Breast epithelium (tissue), 4 donors: ENCODE data around the gene PTPRN2. TPM values are rescaled to one million over a fixed set of nuclear protein-coding genes. Genes with fewer than 3 reads are reported as not detected.

Source experiments
- DNase-seq, 2 donors: peaks; one replicate each; pipeline ENCODE4 v3.0.0-alpha.2; 2019; ENCODE audit warnings: low spot score in 2 of 2
- H3K27ac ChIP-seq, 2 donors: fragments of 200-600 bp; sonication (generic) in 1 of 2; one replicate each; pipeline ENCODE4 v1.5.1; 2016 to 2019; ENCODE audit warnings: mild to moderate bottlenecking in 1 of 2
- H3K27me3 ChIP-seq, 2 donors: fragments of 200-600 bp; sonication (generic) in 1 of 2; one replicate each; pipeline versions ENCODE4 v1.5.1 to v1.6.0; 2017 to 2019; ENCODE audit warnings: control low read depth in 1 of 2, mild to moderate bottlenecking in 1 of 2
- H3K36me3 ChIP-seq: fragments of 200-600 bp; one replicate; pipeline ENCODE4 v1.5.1; 2019
- H3K4me1 ChIP-seq, 2 donors: fragments of 200-600 bp; sonication (generic); one replicate each; pipeline ENCODE4 v1.5.1; 2016 to 2019; ENCODE audit warnings: control low read depth in 1 of 2
- H3K4me3 ChIP-seq, 3 donors: fragments of 200-600 bp; sonication (generic); 1 replicate in 2 of 3; 2 replicates in 1 of 3; pipeline ENCODE4 v1.5.1; 2016 to 2019; ENCODE audit warnings: mild to moderate bottlenecking in 3 of 3, moderate library complexity in 2 of 3
- H3K9me3 ChIP-seq, 2 donors: fragments of 200-600 bp; sonication (generic) in 1 of 2; one replicate each; pipeline ENCODE4 v1.5.1; 2016 to 2019; ENCODE audit warnings: control low read depth in 1 of 2
- POLR2A ChIP-seq: fragments of 450-650 bp; IDR thresholded peaks from one replicate; pipeline ENCODE4 v1.6.1; 2016; ENCODE audit warnings: antibody characterized with exemption, mild to moderate bottlenecking, moderate library complexity
- POLR2AphosphoS5 ChIP-seq, 3 donors: sonication (generic); formaldehyde crosslinking; IDR thresholded peaks; one replicate each; pipeline ENCODE4 v1.6.1; 2017; ENCODE audit warnings: antibody characterized with exemption in 3 of 3
- intact Hi-C: fragments of 100-400 bp; cut with DNase I; formaldehyde crosslinking; loops from one replicate; pipeline ENCODE4 v1.15.1; 2023; ENCODE audit warnings: low total_unique reads
- total RNA-seq, 3 donors: library from RNA; depleted of rRNA; stranded (reverse); fragments of >200 nt; gene quantifications; one replicate each; pipeline ENCODE4 v1.1.0, GENCODE V29; 2016
- TF ChIP-seq, protein P1 (sequence below), 3 donors: fragments of 450-650 bp; IDR thresholded peaks; one replicate each; pipeline ENCODE4 v1.5.1; 2016 to 2017; ENCODE audit warnings: antibody characterized with exemption in 3 of 3, mild to moderate bottlenecking in 3 of 3, moderate library complexity in 3 of 3

PTPRN2 gene
- total RNA-seq, 3 donors from 2014 or later: 1.6 to 2.2 (median 2.2) TPM

DNA sequence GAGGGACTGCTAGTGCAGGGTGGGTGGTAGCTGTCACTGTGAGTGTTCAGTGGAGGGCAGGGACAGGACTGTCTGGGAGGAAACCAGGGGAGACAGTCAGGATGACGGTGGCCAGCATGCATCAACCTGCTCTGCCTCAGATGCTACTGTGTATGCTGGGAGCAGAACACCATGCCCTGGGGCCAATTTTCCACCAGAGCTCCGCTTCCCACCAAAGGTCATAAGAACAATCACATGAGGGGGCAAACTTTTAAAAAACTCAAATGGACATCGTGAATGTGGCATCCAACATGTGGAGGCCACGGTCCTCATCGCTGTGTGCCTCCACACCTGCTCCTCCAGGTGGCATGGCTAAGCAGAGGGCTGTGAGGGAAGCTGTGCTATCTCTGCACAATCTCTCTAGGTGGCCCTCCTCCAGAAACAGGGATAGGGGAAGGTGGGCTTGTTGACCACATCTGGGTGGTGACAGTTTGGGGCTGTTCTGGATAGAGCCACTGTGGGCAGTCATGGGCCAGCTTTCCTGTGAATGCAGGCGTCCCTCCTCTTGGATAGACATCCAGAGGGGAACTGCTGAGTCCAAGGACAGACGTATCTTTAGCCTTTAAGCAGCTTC, 411.0 kb downstream of the PTPRN2 start:
- Histone ChIP-seq H3K27me3 (no peaks in the 10 kb centered on the region), H3K4me1 (no peaks in the 10 kb centered on the region), H3K4me3 (no peak overlapping the region), H3K36me3 (no peaks in the 10 kb centered on the region), H3K9me3 (peaks cover 18 to 37% of the 10 kb centered on the region in 2 donors), H3K27ac (no peak overlapping the region)
- TF ChIP-seq, protein P1, sequence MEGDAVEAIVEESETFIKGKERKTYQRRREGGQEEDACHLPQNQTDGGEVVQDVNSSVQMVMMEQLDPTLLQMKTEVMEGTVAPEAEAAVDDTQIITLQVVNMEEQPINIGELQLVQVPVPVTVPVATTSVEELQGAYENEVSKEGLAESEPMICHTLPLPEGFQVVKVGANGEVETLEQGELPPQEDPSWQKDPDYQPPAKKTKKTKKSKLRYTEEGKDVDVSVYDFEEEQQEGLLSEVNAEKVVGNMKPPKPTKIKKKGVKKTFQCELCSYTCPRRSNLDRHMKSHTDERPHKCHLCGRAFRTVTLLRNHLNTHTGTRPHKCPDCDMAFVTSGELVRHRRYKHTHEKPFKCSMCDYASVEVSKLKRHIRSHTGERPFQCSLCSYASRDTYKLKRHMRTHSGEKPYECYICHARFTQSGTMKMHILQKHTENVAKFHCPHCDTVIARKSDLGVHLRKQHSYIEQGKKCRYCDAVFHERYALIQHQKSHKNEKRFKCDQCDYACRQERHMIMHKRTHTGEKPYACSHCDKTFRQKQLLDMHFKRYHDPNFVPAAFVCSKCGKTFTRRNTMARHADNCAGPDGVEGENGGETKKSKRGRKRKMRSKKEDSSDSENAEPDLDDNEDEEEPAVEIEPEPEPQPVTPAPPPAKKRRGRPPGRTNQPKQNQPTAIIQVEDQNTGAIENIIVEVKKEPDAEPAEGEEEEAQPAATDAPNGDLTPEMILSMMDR (IDR thresholded peaks at IDR 0.05): no peak
- TF ChIP-seq POLR2AphosphoS5 (IDR thresholded peaks at IDR 0.05): no peak
- TF ChIP-seq POLR2A: no peak
- no peak for DNase-seq
- intact Hi-C loops: no loop called here

DNA sequence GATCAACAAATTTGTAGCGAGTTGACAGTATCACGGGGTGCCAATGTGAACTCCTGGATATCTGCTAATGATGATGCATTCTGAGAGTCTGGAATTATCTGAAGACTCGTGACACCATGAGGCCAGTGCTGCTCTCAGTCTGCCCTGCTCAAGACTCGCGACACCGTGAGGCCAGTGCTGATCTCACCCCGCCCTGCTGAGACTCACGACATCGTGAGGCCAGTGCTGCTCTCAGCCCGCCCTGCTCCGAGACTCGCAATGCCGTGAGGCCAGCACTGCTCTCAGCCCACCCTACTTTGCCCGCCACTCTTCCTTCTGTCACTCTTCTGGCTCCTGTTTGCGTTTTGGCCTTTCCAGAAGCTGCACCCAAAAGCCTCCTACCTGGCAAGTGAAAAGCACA, 411.8 kb downstream of the PTPRN2 start:
- Histone ChIP-seq H3K27me3 (no peaks in the 10 kb centered on the region), H3K9me3 (peaks cover 18 to 37% of the 10 kb centered on the region in 2 donors), H3K4me3 (no peak overlapping the region), H3K27ac (no peak overlapping the region), H3K4me1 (no peaks in the 10 kb centered on the region), H3K36me3 (no peaks in the 10 kb centered on the region)
- DNase-seq: no peak
- intact Hi-C loops: no loop called here
- TF ChIP-seq POLR2AphosphoS5 (IDR thresholded peaks at IDR 0.05): no peak
- TF ChIP-seq, protein P1 (IDR thresholded peaks at IDR 0.05): no peak
- TF ChIP-seq POLR2A: no peak

- no peak overlapping the region for H3K4me3 ChIP-seq
- no peaks in the 10 kb centered on the region for H3K36me3 ChIP-seq
- DNase-seq: no peak
- peaks cover 18 to 37% of the 10 kb centered on the region in 2 donors for H3K9me3 ChIP-seq
- intact Hi-C loops: no loop called here
- no peak for TF ChIP-seq POLR2A
- TF ChIP-seq, protein P1 (IDR thresholded peaks at IDR 0.05): no peak
- no peak for TF ChIP-seq POLR2AphosphoS5 (IDR thresholded peaks at IDR 0.05)
- H3K4me1 ChIP-seq: no peaks in the 10 kb centered on the region
- no peak overlapping the region for H3K27ac ChIP-seq
- no peaks in the 10 kb centered on the region for H3K27me3 ChIP-seq
These were observed 412.7 kb downstream of the PTPRN2 start for GRCh38 chr7:158174947-158175346.

DNA sequence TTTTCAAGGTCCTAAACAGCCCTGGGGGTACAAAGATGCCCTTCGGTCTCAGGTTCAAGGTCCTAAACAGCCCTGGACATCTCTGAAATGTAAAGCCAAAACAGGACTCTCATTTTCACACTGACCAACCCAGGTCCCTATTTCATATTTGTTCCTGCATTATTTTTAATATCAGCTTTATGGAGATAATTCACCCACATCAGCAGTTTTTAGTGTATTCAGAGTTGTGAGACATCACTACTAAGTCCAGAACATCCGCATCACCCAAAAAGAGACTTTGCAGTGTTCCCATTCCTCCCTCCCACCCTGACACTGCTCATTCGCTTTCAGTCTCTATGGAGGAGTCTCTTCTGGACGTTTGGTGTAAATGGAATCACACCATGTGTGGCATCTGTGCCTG, 420.2 kb downstream of the PTPRN2 start:
- H3K4me3 ChIP-seq: no peak overlapping the region
- intact Hi-C loops: no loop called here
- TF ChIP-seq POLR2A (no peak), POLR2AphosphoS5 (IDR thresholded peaks at IDR 0.05) (no peak)
- TF ChIP-seq, protein P1 (IDR thresholded peaks at IDR 0.05): no peak
- no peaks in the 10 kb centered on the region for H3K36me3 ChIP-seq
- no peak overlapping the region for H3K27ac ChIP-seq
- peaks cover 22 to 24% of the 10 kb centered on the region in 2 donors for H3K9me3 ChIP-seq
- no peak for DNase-seq
- H3K27me3 ChIP-seq: no peaks in the 10 kb centered on the region
- H3K4me1 ChIP-seq: no peaks in the 10 kb centered on the region

DNA sequence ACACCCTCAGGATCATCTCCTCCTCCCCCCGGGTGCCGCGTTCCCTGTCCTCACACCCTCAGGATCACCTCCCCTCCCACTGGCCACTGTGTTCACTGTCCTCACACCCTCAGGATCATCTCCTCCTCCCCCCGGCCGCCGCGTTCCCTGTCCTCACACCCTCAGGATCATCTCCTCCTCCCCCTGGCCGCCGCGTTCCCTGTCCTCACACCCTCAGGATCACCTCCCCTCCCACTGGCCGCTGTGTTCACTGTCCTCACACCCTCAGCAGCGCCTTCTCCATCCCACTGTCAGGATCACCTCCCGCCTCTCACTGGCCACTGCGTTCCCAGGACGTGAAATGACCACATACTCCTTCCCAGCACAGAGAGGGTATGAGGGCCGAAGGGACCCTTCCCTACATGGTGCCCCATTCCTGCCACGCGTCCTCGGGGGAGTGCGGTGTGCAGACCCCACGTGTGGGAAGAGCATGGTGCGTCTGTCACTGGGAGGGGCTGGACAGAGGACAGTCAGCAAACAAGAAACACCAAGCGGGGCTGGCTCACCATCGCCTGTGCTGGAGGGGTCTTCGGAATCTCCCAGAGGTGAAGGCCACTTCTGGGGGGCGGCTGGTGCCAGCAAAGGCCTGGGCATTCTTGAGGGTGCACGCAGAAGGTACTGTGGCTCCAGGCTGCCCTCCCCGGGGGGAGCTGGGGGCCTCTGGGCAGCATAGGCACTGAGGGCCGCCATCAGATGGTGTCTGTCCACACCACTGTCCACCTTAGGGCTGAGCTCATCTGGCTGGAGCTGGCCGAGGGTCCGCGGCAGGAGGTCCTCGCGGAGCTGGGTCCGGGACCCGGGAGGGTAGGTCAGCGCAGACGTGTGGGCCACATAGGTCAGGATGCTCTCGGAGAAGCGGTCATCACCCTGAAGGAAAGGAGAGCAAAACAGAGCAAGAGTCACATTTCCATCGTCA, 421.0 kb downstream of the PTPRN2 start:
- Histone ChIP-seq H3K9me3 (peaks cover 22 to 24% of the 10 kb centered on the region in 2 donors), H3K4me3 (no peak overlapping the region), H3K27me3 (no peaks in the 10 kb centered on the region), H3K4me1 (no peaks in the 10 kb centered on the region), H3K27ac (no peak overlapping the region), H3K36me3 (no peaks in the 10 kb centered on the region)
- intact Hi-C loops: no loop called here
- TF ChIP-seq, protein P1 (IDR thresholded peaks at IDR 0.05): no peak
- TF ChIP-seq POLR2AphosphoS5 (IDR thresholded peaks at IDR 0.05) (no peak), POLR2A (no peak)
- DNase-seq: no peak
